HEK293 (cell line): ENCODE measurements around the gene ABR.
A peak's percentile ranks its signal among the peaks of the same experiment; 100 is the strongest.

ENCODE experiments used
- IKZF3 ChIP-seq: fragments of 450-650 bp; IDR thresholded peaks from 2 replicates; pipeline ENCODE4 v1.5.0; 2018; ENCODE audit warnings: missing biosample characterization, mild to moderate bottlenecking, missing genetic modification characterization, moderate library complexity
- KLF8 ChIP-seq: fragments of 450-650 bp; formaldehyde crosslinking; IDR thresholded peaks from 2 replicates; pipeline ENCODE4 v1.5.1; 2016; ENCODE audit warnings: missing biosample characterization, missing genetic modification characterization
- KLF9 ChIP-seq: fragments of 450-650 bp; formaldehyde crosslinking; IDR thresholded peaks from 2 replicates; pipeline ENCODE4 v1.5.1; 2016; ENCODE audit warnings: missing biosample characterization, missing genetic modification characterization, low read depth
- MYNN ChIP-seq: fragments of 450-650 bp; formaldehyde crosslinking; IDR thresholded peaks from 2 replicates; pipeline ENCODE4 v1.5.1; 2016; ENCODE audit warnings: missing biosample characterization, missing genetic modification characterization, borderline replicate concordance
- PBX3 ChIP-seq: sonication (generic); formaldehyde crosslinking; IDR thresholded peaks from 2 replicates; pipeline ENCODE4 v1.8.1; 2022; ENCODE audit warnings: mild to moderate bottlenecking, moderate library complexity, missing genetic modification reagents
- PRDM4 ChIP-seq: fragments of 450-650 bp; formaldehyde crosslinking; IDR thresholded peaks from 2 replicates; pipeline ENCODE4 v1.5.1; 2017; ENCODE audit warnings: missing biosample characterization, missing genetic modification characterization
- TRIM28 ChIP-seq: IDR thresholded peaks from 2 replicates; pipeline ENCODE4 v1.6.1; 2011; ENCODE audit warnings: low read length, control low read depth, borderline replicate concordance
- ZBTB44 ChIP-seq: fragments of 450-650 bp; IDR thresholded peaks from 2 replicates; pipeline ENCODE4 v1.5.1; 2018; ENCODE audit warnings: missing biosample characterization, mild to moderate bottlenecking, missing genetic modification characterization
- ZEB2 ChIP-seq: fragments of 450-650 bp; formaldehyde crosslinking; IDR thresholded peaks from 2 replicates; pipeline ENCODE4 v1.5.1; 2016; ENCODE audit warnings: missing biosample characterization, missing genetic modification characterization
- ZFHX2 ChIP-seq: fragments of 450-650 bp; formaldehyde crosslinking; conservative IDR thresholded peaks from 2 replicates; pipeline ENCODE4 v1.5.1; 2016; ENCODE audit warnings: missing biosample characterization, missing genetic modification characterization
- ZNF121 ChIP-seq: fragments of 450-650 bp; formaldehyde crosslinking; IDR thresholded peaks from 2 replicates; pipeline ENCODE4 v1.5.1; 2016; ENCODE audit warnings: missing biosample characterization, missing genetic modification characterization
- ZNF133 ChIP-seq: fragments of 450-650 bp; formaldehyde crosslinking; IDR thresholded peaks from 2 replicates; pipeline ENCODE4 v1.5.1; 2016; ENCODE audit warnings: missing biosample characterization, missing genetic modification characterization
- ZNF146 ChIP-seq: fragments of 450-650 bp; formaldehyde crosslinking; IDR thresholded peaks from 2 replicates; pipeline ENCODE4 v1.5.1; 2016; ENCODE audit warnings: missing biosample characterization, missing genetic modification characterization
- ZNF184 ChIP-seq: fragments of 450-650 bp; IDR thresholded peaks from 2 replicates; pipeline ENCODE4 v1.5.1; 2018; ENCODE audit warnings: missing biosample characterization, mild to moderate bottlenecking, missing genetic modification characterization
- ZNF266 ChIP-seq: fragments of 450-650 bp; formaldehyde crosslinking; IDR thresholded peaks from 2 replicates; pipeline ENCODE4 v1.5.1; 2016; ENCODE audit warnings: missing biosample characterization, missing genetic modification characterization, low read depth
- ZNF350 ChIP-seq: fragments of 450-650 bp; formaldehyde crosslinking; IDR thresholded peaks from 2 replicates; pipeline ENCODE4 v1.5.0; 2017; ENCODE audit warnings: missing biosample characterization, mild to moderate bottlenecking, missing genetic modification characterization
- ZNF37A ChIP-seq: fragments of 450-650 bp; IDR thresholded peaks from 2 replicates; pipeline ENCODE4 v1.5.1; 2018; ENCODE audit warnings: missing biosample characterization, missing genetic modification characterization
- ZNF394 ChIP-seq: fragments of 450-650 bp; formaldehyde crosslinking; IDR thresholded peaks from 2 replicates; pipeline ENCODE4 v1.5.1; 2016; ENCODE audit warnings: missing biosample characterization, missing genetic modification characterization, mild to moderate bottlenecking, moderate library complexity, borderline replicate concordance
- ZNF416 ChIP-seq: fragments of 450-650 bp; formaldehyde crosslinking; IDR thresholded peaks from 2 replicates; pipeline ENCODE4 v1.5.1; 2016; ENCODE audit warnings: missing biosample characterization, missing genetic modification characterization
- ZNF514 ChIP-seq: fragments of 450-650 bp; formaldehyde crosslinking; IDR thresholded peaks from 2 replicates; pipeline ENCODE4 v1.5.1; 2016; ENCODE audit warnings: missing biosample characterization, missing genetic modification characterization
- ZNF548 ChIP-seq: fragments of 450-650 bp; formaldehyde crosslinking; IDR thresholded peaks from 2 replicates; pipeline ENCODE4 v1.5.1; 2016; ENCODE audit warnings: missing biosample characterization, missing genetic modification characterization
- ZNF549 ChIP-seq: fragments of 450-650 bp; IDR thresholded peaks from 2 replicates; pipeline ENCODE4 v1.5.1; 2018; ENCODE audit warnings: missing biosample characterization, missing genetic modification characterization, mild to moderate bottlenecking, inconsistent platforms, moderate library complexity
- ZNF561 ChIP-seq: fragments of 450-650 bp; IDR thresholded peaks from 2 replicates; pipeline ENCODE4 v1.5.1; 2018; ENCODE audit warnings: missing biosample characterization, missing genetic modification characterization, borderline replicate concordance
- ZNF621 ChIP-seq: fragments of 450-650 bp; formaldehyde crosslinking; IDR thresholded peaks from 2 replicates; pipeline ENCODE4 v1.5.1; 2017; ENCODE audit warnings: missing biosample characterization, missing genetic modification characterization
- ZNF629 ChIP-seq: fragments of 450-650 bp; formaldehyde crosslinking; IDR thresholded peaks from 2 replicates; pipeline ENCODE4 v1.5.1; 2017; ENCODE audit warnings: missing biosample characterization, missing genetic modification characterization
- ZNF639 ChIP-seq: fragments of 450-650 bp; formaldehyde crosslinking; IDR thresholded peaks from 2 replicates; pipeline ENCODE4 v1.5.1; 2016; ENCODE audit warnings: missing biosample characterization, missing genetic modification characterization
- ZNF645 ChIP-seq: fragments of 450-650 bp; formaldehyde crosslinking; IDR thresholded peaks from 2 replicates; pipeline ENCODE4; 2016; ENCODE audit warnings: missing biosample characterization, missing genetic modification characterization
- ZNF660 ChIP-seq: fragments of 450-650 bp; IDR thresholded peaks from 2 replicates; pipeline ENCODE4 v1.5.1; 2018; ENCODE audit warnings: missing biosample characterization, mild to moderate bottlenecking, missing genetic modification characterization
- ZNF704 ChIP-seq: fragments of 450-650 bp; formaldehyde crosslinking; IDR thresholded peaks from 2 replicates; pipeline ENCODE4 v1.5.1; 2016; ENCODE audit warnings: missing biosample characterization, missing genetic modification characterization
- ZNF830 ChIP-seq: fragments of 450-650 bp; IDR thresholded peaks from 2 replicates; pipeline ENCODE4 v1.5.0; 2018; ENCODE audit warnings: missing biosample characterization, missing genetic modification characterization, low read depth, mild to moderate bottlenecking, moderate library complexity
- ZNF837 ChIP-seq: fragments of 450-650 bp; formaldehyde crosslinking; IDR thresholded peaks from 2 replicates; pipeline ENCODE4 v1.5.1; 2016; ENCODE audit warnings: missing biosample characterization, missing genetic modification characterization
- ZSCAN18 ChIP-seq: fragments of 450-650 bp; formaldehyde crosslinking; IDR thresholded peaks from 2 replicates; pipeline ENCODE4 v1.5.1; 2016; ENCODE audit warnings: missing biosample characterization, missing genetic modification characterization

ABR gene

GRCh38 chr17:956905-957304 lies 222.9 kb downstream of the ABR start (continued):
- TF ChIP-seq ZNF121 (tag by site-specific recombination) (no peak), ZNF548 (tag by site-specific recombination) (no peak), ZNF704 (tag by site-specific recombination) (no peak), ZNF133 (tag by site-specific recombination) (no peak), ZNF394 (tag by site-specific recombination) (peak; percentile 25; the same call in 1 of the 2 replicates), ZNF350 (tag by site-specific recombination) (no peak), PBX3 (CRISPR knock-in tag) (no peak), ZBTB44 (tag by site-specific recombination) (peak; percentile 71), MYNN (no peak), ZNF561 (tag by site-specific recombination) (peak; percentile 62; the same call in 1 of the 2 replicates), ZNF837 (tag by site-specific recombination) (no peak), ZNF660 (tag by site-specific recombination) (no peak), ZEB2 (tag by site-specific recombination) (peak; percentile 42; the same call in 1 of the 2 replicates), ZNF639 (peak; percentile 68; the same call in 1 of the 2 replicates), ZNF629 (peak; percentile 90), TRIM28 (peak; percentile 75; the same call in 1 of the 2 replicates), ZSCAN18 (tag by site-specific recombination) (no peak), ZNF266 (tag by site-specific recombination) (no peak), ZNF549 (tag by site-specific recombination) (no peak), KLF8 (peak; percentile 60; the same call in 1 of the 2 replicates), ZNF830 (tag by site-specific recombination) (no peak), ZNF621 (tag by site-specific recombination) (no peak), PRDM4 (tag by site-specific recombination) (0 out of 2 replicates have a peak, but pooled peaks have one; percentile 29), ZNF416 (tag by site-specific recombination) (no peak), KLF9 (no peak), ZNF645 (tag by site-specific recombination) (no peak), IKZF3 (tag by site-specific recombination) (peak; percentile 79; the same call in 1 of the 2 replicates), ZNF514 (tag by site-specific recombination) (no peak), ZFHX2 (tag by site-specific recombination) (no peak), ZNF146 (tag by site-specific recombination) (no peak), ZNF37A (tag by site-specific recombination) (no peak), ZNF184 (tag by site-specific recombination) (peak; percentile 61; the same call in 1 of the 2 replicates)
